Endodermal cell (in vitro differentiated cells): ENCODE data around the gene CACNA1S. TPM values are rescaled to one million over a fixed set of nuclear protein-coding genes. Genes with fewer than 3 reads are reported as not detected.

Experiments used
- DNase-seq: peaks from one replicate; pipeline ENCODE4 v3.0.0-alpha.2; 2017
- H3K27ac ChIP-seq: 2 replicates; pipeline ENCODE4 v1.5.1; 2013; ENCODE audit warnings: mild to moderate bottlenecking, low read depth, low read length, moderate library complexity
- H3K27me3 ChIP-seq: 2 replicates; pipeline ENCODE4 v1.6.1; 2013; ENCODE audit warnings: mild to moderate bottlenecking, low read length, moderate library complexity; ENCODE audit not compliant: insufficient read depth, control insufficient read depth, poor library complexity, severe bottlenecking
- H3K36me3 ChIP-seq: 2 replicates; pipeline ENCODE4 v1.7.0; 2013; ENCODE audit warnings: mild to moderate bottlenecking, low read length, moderate library complexity; ENCODE audit not compliant: control insufficient read depth, insufficient read depth
- H3K4me1 ChIP-seq: one replicate; pipeline ENCODE4 v1.7.0; 2013; ENCODE audit warnings: low read length; ENCODE audit not compliant: control insufficient read depth, insufficient read depth
- H3K4me3 ChIP-seq: 2 replicates; pipeline ENCODE4 v1.5.1; 2013; ENCODE audit warnings: mild to moderate bottlenecking, low read length, moderate library complexity
- H3K9ac ChIP-seq: 2 replicates; pipeline ENCODE4 v1.6.1; 2013; ENCODE audit warnings: mild to moderate bottlenecking, low read length, moderate library complexity; ENCODE audit not compliant: poor library complexity, severe bottlenecking; ENCODE audit errors: extremely low read depth
- H3K9me3 ChIP-seq: 2 replicates; pipeline ENCODE4 v1.6.1; 2013; ENCODE audit warnings: mild to moderate bottlenecking, low read length, moderate library complexity; ENCODE audit not compliant: control insufficient read depth
- H3K27ac Mint-ChIP-seq: 2 replicates; pipeline ENCODE4 v1.8.0; 2020; ENCODE audit warnings: mixed read lengths
- H3K27me3 Mint-ChIP-seq: 2 replicates; pipeline ENCODE4 v1.8.0; 2021; ENCODE audit warnings: mild to moderate bottlenecking, mixed read lengths; ENCODE audit not compliant: insufficient read depth
- H3K36me3 Mint-ChIP-seq: 2 replicates; pipeline ENCODE4 v1.8.0; 2020; ENCODE audit warnings: low read depth, mixed read lengths
- H3K4me1 Mint-ChIP-seq: 2 replicates; pipeline ENCODE4 v1.8.0; 2020; ENCODE audit warnings: mixed read lengths
- H3K4me3 Mint-ChIP-seq: 2 replicates; pipeline ENCODE4 v1.8.0; 2020; ENCODE audit warnings: mild to moderate bottlenecking, moderate library complexity, mixed read lengths
- H3K9me3 Mint-ChIP-seq: 2 replicates; pipeline ENCODE4 v1.8.0; 2020; ENCODE audit warnings: mild to moderate bottlenecking, mixed read lengths
- WGBS, 2 experiments: methylation state at CpG; one replicate each; pipeline versions ENCODE4 v1.1.5 to v1.1.7; 2013; ENCODE audit warnings: missing lambda C conversion rate in 2 of 2, mixed read lengths in 1 of 2; ENCODE audit not compliant: insufficient coverage in 1 of 2, insufficient read length in 1 of 2; 5-methylcytosine and 5-hydroxymethylcytosine counted together
- total RNA-seq, 2 donors: library from RNA; stranded (reverse); fragmentation: NEBNext Ultra II Directional in 1 of 2; extraction: Animal tissue kit (Norgen Biotek cat#: 25700) in 1 of 2; gene quantifications; 2 replicates in 1 of 2; 3 replicates in 1 of 2; pipeline ENCODE4 v1.2.1, GENCODE V29; 2021
- TF ChIP-seq, protein P1 (sequence below): fragments of 200-600 bp; sonication (generic); conservative IDR thresholded peaks from 2 replicates; pipeline ENCODE4 v1.5.0; 2021; ENCODE audit warnings: antibody characterized with exemption, mild to moderate bottlenecking

CACNA1S gene
- total RNA-seq, 2 donors from 2014 or later = 0.11 to 0.13 TPM

DNA sequence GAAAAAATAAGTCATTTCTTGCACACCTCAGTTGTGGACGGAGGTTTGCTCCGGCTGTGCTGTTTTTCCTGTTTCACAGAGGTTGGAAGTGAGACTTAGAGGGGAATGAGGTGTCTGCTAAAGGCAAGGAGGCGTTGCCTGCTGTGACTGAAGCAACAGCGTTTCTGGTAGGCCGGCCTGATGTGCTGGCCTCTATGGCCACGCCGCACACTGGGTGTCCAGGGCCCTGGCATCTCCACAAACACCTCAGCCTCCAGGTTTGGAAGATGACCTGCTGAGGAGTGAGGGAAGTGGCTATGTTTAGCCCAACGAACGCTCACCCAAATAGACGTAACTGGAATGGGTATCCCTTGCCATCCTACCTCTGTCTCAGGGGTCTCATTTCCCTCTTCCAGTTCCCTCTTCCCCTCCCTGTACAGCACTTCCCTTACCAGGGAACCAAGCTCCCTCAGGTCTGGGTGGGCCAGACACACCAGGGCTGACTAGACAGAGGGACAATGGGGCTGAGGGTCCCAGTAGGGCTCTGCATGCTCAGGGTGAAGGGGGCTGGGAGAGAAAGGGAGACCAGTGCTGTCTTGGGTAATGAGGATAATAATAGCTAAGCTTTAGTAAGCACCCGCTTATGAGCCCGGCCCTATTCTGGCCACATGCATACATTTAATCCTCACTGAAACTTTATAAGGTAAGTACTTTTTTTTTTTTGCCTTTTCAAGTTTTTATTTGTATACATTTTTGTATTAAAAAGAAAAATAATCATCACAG lies 11.9 kb downstream of the CACNA1S start:
- Mint-ChIP-seq H3K9me3 (no peaks in the 10 kb centered on the region), H3K27ac (no peak overlapping the region), H3K4me1 (no peaks in the 10 kb centered on the region), H3K4me3 (no peak overlapping the region), H3K27me3 (peaks cover 10% of the 10 kb centered on the region), H3K36me3 (no peaks in the 10 kb centered on the region)
- no peak for DNase-seq
- Histone ChIP-seq H3K4me1 (no peaks in the 10 kb centered on the region), H3K27me3 (no peaks in the 10 kb centered on the region), H3K27ac (no peak overlapping the region), H3K9ac (no peak overlapping the region), H3K9me3 (no peaks in the 10 kb centered on the region), H3K4me3 (no peak overlapping the region), H3K36me3 (no peaks in the 10 kb centered on the region)
- 84 to 98% methylated on average over 5 to 10 of the region's 12 CpGs for WGBS, 2 experiments
- TF ChIP-seq, protein P1, sequence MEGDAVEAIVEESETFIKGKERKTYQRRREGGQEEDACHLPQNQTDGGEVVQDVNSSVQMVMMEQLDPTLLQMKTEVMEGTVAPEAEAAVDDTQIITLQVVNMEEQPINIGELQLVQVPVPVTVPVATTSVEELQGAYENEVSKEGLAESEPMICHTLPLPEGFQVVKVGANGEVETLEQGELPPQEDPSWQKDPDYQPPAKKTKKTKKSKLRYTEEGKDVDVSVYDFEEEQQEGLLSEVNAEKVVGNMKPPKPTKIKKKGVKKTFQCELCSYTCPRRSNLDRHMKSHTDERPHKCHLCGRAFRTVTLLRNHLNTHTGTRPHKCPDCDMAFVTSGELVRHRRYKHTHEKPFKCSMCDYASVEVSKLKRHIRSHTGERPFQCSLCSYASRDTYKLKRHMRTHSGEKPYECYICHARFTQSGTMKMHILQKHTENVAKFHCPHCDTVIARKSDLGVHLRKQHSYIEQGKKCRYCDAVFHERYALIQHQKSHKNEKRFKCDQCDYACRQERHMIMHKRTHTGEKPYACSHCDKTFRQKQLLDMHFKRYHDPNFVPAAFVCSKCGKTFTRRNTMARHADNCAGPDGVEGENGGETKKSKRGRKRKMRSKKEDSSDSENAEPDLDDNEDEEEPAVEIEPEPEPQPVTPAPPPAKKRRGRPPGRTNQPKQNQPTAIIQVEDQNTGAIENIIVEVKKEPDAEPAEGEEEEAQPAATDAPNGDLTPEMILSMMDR = no peak

DNA sequence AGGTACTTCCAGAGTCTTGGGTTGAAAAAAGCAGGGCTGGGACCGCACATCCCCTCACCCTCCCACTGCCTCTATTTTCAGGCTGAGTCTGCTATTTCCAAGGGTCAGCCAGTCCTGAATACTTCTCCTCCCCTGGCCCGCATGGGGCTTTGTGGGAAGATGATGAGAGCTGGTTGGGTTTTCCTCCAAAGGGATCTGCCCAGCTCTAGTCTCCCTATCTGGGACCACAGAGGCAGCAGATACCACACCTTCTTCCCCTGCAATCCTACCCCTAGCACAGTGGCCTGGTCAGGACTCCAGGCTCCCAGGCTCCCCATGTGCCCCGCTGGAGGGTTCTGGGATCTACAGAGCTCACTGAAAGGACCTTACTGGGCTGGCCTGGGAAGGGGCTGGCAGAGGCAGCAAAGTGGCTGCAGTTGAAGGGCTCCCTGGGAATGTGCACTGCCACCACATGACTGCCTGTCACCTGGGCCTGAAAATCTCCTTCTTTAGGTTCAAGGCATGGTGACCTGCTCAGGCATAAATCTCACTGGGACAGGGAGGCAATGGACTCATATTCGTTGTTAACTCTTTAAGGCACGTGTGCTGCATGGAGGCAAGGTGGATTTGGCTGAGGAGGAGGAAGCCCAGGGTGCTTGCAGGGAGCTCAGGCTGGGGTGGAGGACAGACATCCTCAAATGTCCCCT lies 13.1 kb downstream of the CACNA1S start:
- WGBS, 2 experiments = 74 to 84% methylated on average over 3 to 4 of the region's 5 CpGs
- Histone ChIP-seq H3K4me1 (no peaks in the 10 kb centered on the region), H3K9me3 (no peaks in the 10 kb centered on the region), H3K27me3 (no peaks in the 10 kb centered on the region), H3K27ac (no peak overlapping the region), H3K4me3 (no peak overlapping the region), H3K36me3 (no peaks in the 10 kb centered on the region), H3K9ac (no peak overlapping the region)
- Mint-ChIP-seq H3K27ac (no peak overlapping the region), H3K4me3 (no peak overlapping the region), H3K9me3 (no peaks in the 10 kb centered on the region), H3K4me1 (no peaks in the 10 kb centered on the region), H3K36me3 (no peaks in the 10 kb centered on the region), H3K27me3 (peaks cover 8% of the 10 kb centered on the region)
- no peak for DNase-seq
- TF ChIP-seq, protein P1 = no peak

DNA sequence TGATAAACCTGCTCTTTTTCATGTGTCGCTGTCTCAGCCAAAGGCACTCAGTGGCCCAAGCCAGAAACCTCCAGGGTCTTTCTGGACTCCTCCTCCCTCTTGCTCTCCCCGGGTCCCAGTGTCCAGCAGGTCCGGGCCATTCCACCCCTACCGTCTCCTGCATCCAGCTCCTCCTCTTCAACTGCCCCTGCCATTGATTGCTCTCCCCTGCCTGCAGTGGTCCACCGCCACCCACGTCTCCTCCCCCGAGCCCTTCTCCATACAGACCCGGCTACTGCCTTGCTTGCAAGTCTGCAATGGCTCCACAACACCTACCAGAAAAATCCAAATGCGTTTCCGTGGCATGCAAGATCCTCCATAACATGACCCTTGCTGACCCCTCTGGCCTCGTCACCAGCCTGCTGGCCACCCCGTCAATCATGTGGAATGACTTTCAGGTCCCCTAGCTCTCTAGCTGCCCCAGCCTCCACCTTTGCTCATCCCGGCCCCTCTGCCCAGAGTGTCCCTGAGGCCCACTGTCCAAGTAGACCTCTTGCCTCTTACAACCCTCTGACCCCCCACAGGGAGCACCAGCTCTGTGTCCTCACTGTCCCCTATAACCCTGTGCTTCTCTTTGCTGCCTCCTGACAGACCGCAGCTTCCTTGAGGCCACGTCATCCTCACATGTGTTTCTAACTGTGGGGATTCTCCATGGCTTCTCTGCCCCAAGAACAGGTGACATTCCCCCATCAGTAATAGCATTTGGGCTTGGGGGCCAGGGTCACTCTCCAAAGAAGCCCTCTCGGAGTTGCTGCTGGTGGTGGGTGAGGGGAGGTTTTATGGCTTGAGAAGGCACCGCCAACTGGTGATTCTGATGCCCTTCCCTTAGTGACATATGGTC lies 15.0 kb downstream of the CACNA1S start:
- H3K27me3 ChIP-seq = no peaks in the 10 kb centered on the region
- no peak for DNase-seq
- no peak overlapping the region for H3K9ac ChIP-seq
- H3K36me3 ChIP-seq = no peaks in the 10 kb centered on the region
- no peak overlapping the region for H3K4me3 Mint-ChIP-seq
- H3K4me1 ChIP-seq = no peaks in the 10 kb centered on the region
- 79 to 91% methylated on average over 10 to 17 of the region's 17 CpGs for WGBS, 2 experiments
- H3K36me3 Mint-ChIP-seq = no peaks in the 10 kb centered on the region
- no peaks in the 10 kb centered on the region for H3K9me3 ChIP-seq
- no peaks in the 10 kb centered on the region for H3K4me1 Mint-ChIP-seq
- H3K27me3 Mint-ChIP-seq = peaks cover 3% of the 10 kb centered on the region
- no peak overlapping the region for H3K4me3 ChIP-seq
- TF ChIP-seq, protein P1 = no peak
- H3K27ac Mint-ChIP-seq = no peak overlapping the region
- H3K27ac ChIP-seq = no peak overlapping the region
- no peaks in the 10 kb centered on the region for H3K9me3 Mint-ChIP-seq
